ENCODE data around the gene TGFA.

TGFA gene

GRCh38 chr2:70442301-70443077 is 111.1 kb downstream of the TGFA start:
- in situ Hi-C loops (cut with MboI; ENCODE audit: low sequenced_read_pairs, unreplicated experiment): no loop called here
- no peak for DNase-seq (ENCODE audit: low spot score)
- TF ChIP-seq CTCF (IDR thresholded peaks at IDR 0.05; ENCODE audit: borderline replicate concordance, control extremely low read depth, extremely low read depth, insufficient read depth, missing control alignments): no peak

- DNase-seq (ENCODE audit: low spot score): no peak
- in situ Hi-C loops (cut with MboI; ENCODE audit: low sequenced_read_pairs, unreplicated experiment): no loop called here
- TF ChIP-seq CTCF (IDR thresholded peaks at IDR 0.05; ENCODE audit: borderline replicate concordance, control extremely low read depth, extremely low read depth, insufficient read depth, missing control alignments): no peak
Observed at GRCh38 chr2:70440621-70441020, 113.0 kb downstream of the TGFA start.

- TF ChIP-seq CTCF (IDR thresholded peaks at IDR 0.05; ENCODE audit: borderline replicate concordance, control extremely low read depth, extremely low read depth, insufficient read depth, missing control alignments): no peak
- in situ Hi-C loops (cut with MboI; ENCODE audit: low sequenced_read_pairs, unreplicated experiment): no loop called here
- no peak for DNase-seq (ENCODE audit: low spot score)
Observed at GRCh38 chr2:70435138-70435537, 118.5 kb downstream of the TGFA start.

DNA sequence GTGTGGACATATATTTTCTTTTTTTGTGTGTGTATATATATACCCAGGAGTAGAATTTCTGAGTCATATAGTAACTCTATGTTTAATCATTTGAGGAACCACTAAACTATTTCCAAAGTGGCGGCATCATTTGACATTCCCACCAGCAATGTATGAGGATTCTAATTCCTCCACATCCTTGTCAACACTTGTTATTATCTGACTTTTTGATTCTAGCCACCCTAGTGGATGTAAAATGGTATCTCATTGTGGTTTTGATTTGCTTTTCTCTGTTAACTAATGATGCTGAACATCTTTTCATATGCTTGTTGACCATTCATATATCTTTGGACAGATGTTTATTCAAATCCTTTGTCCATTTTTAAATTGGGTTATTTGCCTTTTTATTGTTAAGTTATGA is 120.3 kb downstream of the TGFA start:
- in situ Hi-C loops (cut with MboI; ENCODE audit: low sequenced_read_pairs, unreplicated experiment): no loop called here
- no peak for DNase-seq (ENCODE audit: low spot score)
- no peak for TF ChIP-seq CTCF (IDR thresholded peaks at IDR 0.05; ENCODE audit: borderline replicate concordance, control extremely low read depth, extremely low read depth, insufficient read depth, missing control alignments)

- no peak for DNase-seq (ENCODE audit: low spot score)
- in situ Hi-C loops (cut with MboI; ENCODE audit: low sequenced_read_pairs, unreplicated experiment): no loop called here
- TF ChIP-seq CTCF (IDR thresholded peaks at IDR 0.05; ENCODE audit: borderline replicate concordance, control extremely low read depth, extremely low read depth, insufficient read depth, missing control alignments): no peak
Observed at GRCh38 chr2:70431716-70432347, 121.8 kb downstream of the TGFA start.

DNA sequence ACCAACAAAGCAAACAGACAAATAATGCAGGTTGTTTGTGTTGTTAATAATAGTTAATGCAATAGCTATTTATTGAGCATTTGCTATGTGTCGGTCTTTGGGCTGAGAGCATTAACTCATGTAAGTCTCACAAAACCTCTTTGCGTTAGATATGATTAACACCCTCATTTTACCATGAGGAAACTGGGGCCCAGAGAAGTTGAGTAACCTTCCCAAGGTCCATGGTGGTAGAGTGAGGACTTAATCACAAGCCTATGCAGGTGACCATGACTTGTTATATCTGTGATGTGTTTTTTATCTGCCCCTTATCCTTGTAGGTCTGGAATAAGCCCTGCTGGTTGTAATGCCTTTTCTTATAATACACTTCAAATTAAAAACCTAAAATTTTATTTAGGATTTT is 127.3 kb downstream of the TGFA start:
- TF ChIP-seq CTCF (IDR thresholded peaks at IDR 0.05; ENCODE audit: borderline replicate concordance, control extremely low read depth, extremely low read depth, insufficient read depth, missing control alignments): no peak
- no peak for DNase-seq (ENCODE audit: low spot score)
- in situ Hi-C loops (cut with MboI; ENCODE audit: low sequenced_read_pairs, unreplicated experiment): no loop called here
